Activated T-helper 1 cell treated with Interleukin-2 at 50 U/mL for 16 hours (primary cell): ENCODE results near the gene CHRNA7.
"Not testable (repeated sequence)": the region's sequence is repeated elsewhere in the genome, so short reads cannot be mapped to it uniquely, and the experiment has no call there.

Experiments
- DNase-seq: peaks from one replicate; pipeline ENCODE4 v3.0.0-alpha.2; 2020; ENCODE audit warnings: low read depth

The CHRNA7 gene

GRCh38 chr15:32120577-32121383 lies 90.5 kb downstream of the CHRNA7 start:
- no peak for DNase-seq

- DNase-seq = no peak
Observed at GRCh38 chr15:32121384-32121695, 91.0 kb downstream of the CHRNA7 start.

GRCh38 chr15:32122013-32122412 lies 91.7 kb downstream of the CHRNA7 start:
- DNase-seq = no peak

- DNase-seq = no peak
Observed at GRCh38 chr15:32123473-32123872, 93.2 kb downstream of the CHRNA7 start.

GRCh38 chr15:32124726-32125125 lies 94.4 kb downstream of the CHRNA7 start:
- DNase-seq = no peak

- no peak for DNase-seq
Observed at GRCh38 chr15:32125595-32125994, 95.3 kb downstream of the CHRNA7 start.

GRCh38 chr15:32129815-32130214 lies 99.5 kb downstream of the CHRNA7 start:
- no peak for DNase-seq

GRCh38 chr15:32130823-32131222 lies 100.5 kb downstream of the CHRNA7 start:
- DNase-seq = no peak

- DNase-seq = no peak
Observed at GRCh38 chr15:32131803-32132202, 101.5 kb downstream of the CHRNA7 start.

- DNase-seq = no peak
Observed at GRCh38 chr15:32132859-32133258, 102.5 kb downstream of the CHRNA7 start.

- no peak for DNase-seq
Observed at GRCh38 chr15:32134842-32135241, 104.5 kb downstream of the CHRNA7 start.

GRCh38 chr15:32135335-32135734 lies 105.0 kb downstream of the CHRNA7 start:
- no peak for DNase-seq

GRCh38 chr15:32145512-32145911 lies 115.2 kb downstream of the CHRNA7 start:
- DNase-seq = not testable (repeated sequence)

GRCh38 chr15:32148833-32149555 lies 118.7 kb downstream of the CHRNA7 start:
- DNase-seq = no peak

- no peak for DNase-seq
Observed at GRCh38 chr15:32152574-32152973, 122.3 kb downstream of the CHRNA7 start.

- not testable (repeated sequence) for DNase-seq
Observed at GRCh38 chr15:32153868-32154623, 123.7 kb downstream of the CHRNA7 start.

GRCh38 chr15:32162143-32162542 lies 131.8 kb downstream of the CHRNA7 start:
- not testable (repeated sequence) for DNase-seq

GRCh38 chr15:32164065-32164464 lies 133.8 kb downstream of the CHRNA7 start:
- not testable (repeated sequence) for DNase-seq

- not testable (repeated sequence) for DNase-seq
Observed at GRCh38 chr15:32164747-32165146, 134.4 kb downstream of the CHRNA7 start.

GRCh38 chr15:32165775-32166174 lies 135.5 kb downstream of the CHRNA7 start:
- DNase-seq = not testable (repeated sequence)

- not testable (repeated sequence) for DNase-seq
Observed at GRCh38 chr15:32166270-32166669, 136.0 kb downstream of the CHRNA7 start.

GRCh38 chr15:32167913-32168312 lies 137.6 kb downstream of the CHRNA7 start:
- DNase-seq = not testable (repeated sequence)

GRCh38 chr15:32180579-32180978 lies 150.3 kb downstream of the CHRNA7 start:
- DNase-seq = not testable (repeated sequence)
